CD4-positive, alpha-beta T cell (primary cell): Measurements from ENCODE around the gene CTRB1. TPM values are rescaled to one million over a fixed set of nuclear protein-coding genes. Genes with fewer than 3 reads are reported as not detected.

Source experiments
- ATAC-seq: fragments of 200-7000 bp; cut with Tn5 transposase; one replicate; pipeline ENCODE4 v1.10.0; 2022; ENCODE audit warnings: mild to moderate bottlenecking; ENCODE audit not compliant: poor library complexity
- CTCF ChIA-PET: fragments of 350-600 bp; sonication (Branson Sonifier 250); formaldehyde crosslinking; loops from one replicate; lab custom pipeline; 2021; ENCODE audit warnings: antibody characterized with exemption, inconsistent platforms; lab: Charles Lee
- POLR2A ChIA-PET: fragments of 350-600 bp; sonication (Branson Sonifier 250); formaldehyde crosslinking; loops from one replicate; lab custom pipeline; 2021; ENCODE audit warnings: antibody characterized with exemption, inconsistent platforms; lab: Charles Lee
- DNase-seq, 14 experiments: peaks; one replicate each; pipeline ENCODE4 v3.0.0-alpha.2; 2013 to 2020; ENCODE audit warnings: mixed read lengths in 2 of 14
- H3K27ac ChIP-seq, 2 donors: one replicate each; pipeline versions ENCODE4 v1.5.1 to v1.7.0; 2013; ENCODE audit warnings: low read length in 2 of 2, low read depth in 1 of 2, mild to moderate bottlenecking in 1 of 2
- H3K27me3 ChIP-seq, 2 experiments: 1 replicate in 1 of 2; 2 replicates in 1 of 2; pipeline versions ENCODE4 v1.6.1 to v1.7.0; 2013; ENCODE audit warnings: low read length in 2 of 2, control low read depth in 1 of 2, mild to moderate bottlenecking in 1 of 2, moderate library complexity in 1 of 2; ENCODE audit not compliant: insufficient read depth in 2 of 2, control insufficient read depth in 1 of 2
- H3K36me3 ChIP-seq: one replicate; pipeline ENCODE4 v1.6.1; 2013; ENCODE audit warnings: low read length, control low read depth; ENCODE audit not compliant: insufficient read depth
- H3K4me1 ChIP-seq: one replicate; pipeline ENCODE4 v1.6.1; 2013; ENCODE audit warnings: low read length, control low read depth; ENCODE audit not compliant: insufficient read depth
- H3K4me3 ChIP-seq: one replicate; pipeline ENCODE4 v1.5.1; 2013; ENCODE audit warnings: mild to moderate bottlenecking, low read length, moderate library complexity
- H3K9me3 ChIP-seq, 2 experiments: 1 replicate in 1 of 2; 2 replicates in 1 of 2; pipeline versions ENCODE4 v1.6.1 to v1.7.0; 2013; ENCODE audit warnings: low read length in 2 of 2, mild to moderate bottlenecking in 2 of 2, control low read depth in 1 of 2, moderate library complexity in 1 of 2; ENCODE audit not compliant: control insufficient read depth in 1 of 2, insufficient read depth in 1 of 2
- H3K27ac Mint-ChIP-seq: one replicate; pipeline ENCODE4 v1.8.0; 2020; ENCODE audit warnings: mixed read lengths
- H3K27me3 Mint-ChIP-seq: one replicate; pipeline ENCODE4 v1.8.0; 2021; ENCODE audit warnings: mixed read lengths
- H3K36me3 Mint-ChIP-seq: one replicate; pipeline ENCODE4 v1.8.0; 2021; ENCODE audit warnings: low read depth, mixed read lengths
- H3K4me1 Mint-ChIP-seq: one replicate; pipeline ENCODE4 v1.8.0; 2021; ENCODE audit warnings: low read depth, mixed read lengths
- H3K4me3 Mint-ChIP-seq: one replicate; pipeline ENCODE4 v1.8.0; 2020; ENCODE audit warnings: mild to moderate bottlenecking, mixed read lengths
- H3K9me3 Mint-ChIP-seq: one replicate; pipeline ENCODE4 v1.8.0; 2020; ENCODE audit warnings: mixed read lengths
- CTCF ChIP-seq: fragments of 200-600 bp; IDR thresholded peaks from one replicate; pipeline ENCODE4 v1.8.0; 2022; ENCODE audit warnings: antibody characterized with exemption, mild to moderate bottlenecking
- intact Hi-C, 2 experiments: fragments of 100-400 bp; cut with DNase I in 1 of 2; cut with micrococcal nuclease in 1 of 2; formaldehyde crosslinking; loops; one replicate each; pipeline versions ENCODE4 v1.15.1 to v1.9.0; 2023 to 2025; cut with DNase I, micrococcal nuclease
- total RNA-seq, 174 experiments: library from RNA in 2 of 174; stranded (reverse) in 2 of 174; gene quantifications; one replicate each; pipeline ENCODE4 v1.2.3 and lab custom pipeline; 2021 to 2026

The CTRB1 gene
- total RNA-seq, 2 experiments from 2014 or later = not detected

DNA sequence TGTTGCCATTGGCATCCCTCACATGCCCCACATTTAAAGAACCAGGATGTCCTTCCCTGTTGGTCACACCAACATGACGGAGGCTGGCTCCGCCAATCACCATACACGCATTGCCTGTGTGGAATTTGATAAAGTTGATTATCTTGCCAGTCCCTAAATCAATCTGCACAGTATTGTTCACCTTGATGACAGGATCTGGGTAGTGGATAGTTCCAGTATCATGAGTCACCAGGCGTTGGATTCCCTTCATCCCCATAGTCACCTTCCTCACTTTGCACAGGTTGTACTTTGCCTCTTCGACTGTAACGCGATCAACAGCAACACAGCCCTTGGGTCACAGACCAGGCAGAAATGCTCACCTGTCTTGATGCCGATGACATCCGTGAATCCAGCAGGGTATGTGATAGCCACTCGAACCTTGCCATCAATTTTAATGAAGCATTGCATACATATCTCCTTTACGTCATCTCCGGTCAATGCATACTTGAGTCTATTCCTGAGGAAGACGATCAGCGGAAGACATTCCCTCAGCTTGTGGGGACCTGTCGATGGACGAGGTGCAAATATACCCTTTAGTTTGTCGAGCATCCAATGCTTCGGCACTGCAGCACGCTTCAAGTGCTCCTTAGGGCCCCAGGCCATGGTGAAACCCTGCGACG is 26.1 kb upstream of the CTRB1 start:
- ChIA-PET POLR2A (no interaction called here), CTCF (no interaction called here)
- Mint-ChIP-seq H3K4me3 (no peak overlapping the region), H3K9me3 (no peaks in the 10 kb centered on the region), H3K36me3 (no peaks in the 10 kb centered on the region), H3K4me1 (no peaks in the 10 kb centered on the region), H3K27me3 (peaks cover 17% of the 10 kb centered on the region), H3K27ac (no peak overlapping the region)
- DNase-seq = no peak
- Histone ChIP-seq H3K27ac (no peak overlapping the region), H3K27me3 (peaks cover under 1 to 6% of the 10 kb centered on the region in 2 experiments), H3K9me3 (peaks cover 0 to 3% of the 10 kb centered on the region in 2 experiments), H3K36me3 (no peaks in the 10 kb centered on the region), H3K4me3 (no peak overlapping the region), H3K4me1 (no peaks in the 10 kb centered on the region)
- no peak for ATAC-seq
- no peak for TF ChIP-seq CTCF
- intact Hi-C loops = loop anchor here in 1 of 2 experiments (10.0 kb wide), 1 partner anchor 1982 kb away; no protein-coding TSS in a partner anchor

GRCh38 chr16:75193265-75193650 is 25.5 kb upstream of the CTRB1 start:
- POLR2A ChIA-PET = no interaction called here
- intact Hi-C loops = loop anchor here in 1 of 2 experiments (10.0 kb wide), 1 partner anchor 1982 kb away; no protein-coding TSS in a partner anchor

GRCh38 chr16:75193730-75194444 is 24.9 kb upstream of the CTRB1 start:
- DNase-seq = no peak
- intact Hi-C loops = loop anchor here in 1 of 2 experiments (10.0 kb wide), 1 partner anchor 1981 kb away; no protein-coding TSS in a partner anchor
- Mint-ChIP-seq H3K4me3 (no peak overlapping the region), H3K36me3 (no peaks in the 10 kb centered on the region), H3K4me1 (no peaks in the 10 kb centered on the region), H3K9me3 (no peaks in the 10 kb centered on the region), H3K27ac (no peak overlapping the region), H3K27me3 (peaks cover 25% of the 10 kb centered on the region)
- no peak for ATAC-seq
- Histone ChIP-seq H3K27me3 (peaks cover 4 to 7% of the 10 kb centered on the region in 2 experiments), H3K36me3 (no peaks in the 10 kb centered on the region), H3K9me3 (peaks cover 0 to 3% of the 10 kb centered on the region in 2 experiments), H3K4me3 (no peak overlapping the region), H3K4me1 (no peaks in the 10 kb centered on the region), H3K27ac (no peak overlapping the region)
- ChIA-PET POLR2A (no interaction called here), CTCF (no interaction called here)
- no peak for TF ChIP-seq CTCF

More at GRCh38 chr16:75193265-75193650, 25.5 kb upstream of the CTRB1 start:
- Mint-ChIP-seq H3K27me3 (peaks cover 22% of the 10 kb centered on the region), H3K4me3 (no peak overlapping the region), H3K36me3 (no peaks in the 10 kb centered on the region), H3K4me1 (no peaks in the 10 kb centered on the region), H3K9me3 (no peaks in the 10 kb centered on the region), H3K27ac (no peak overlapping the region)
- no peak for TF ChIP-seq CTCF
- DNase-seq (no peak), ATAC-seq (no peak)
- H3K27me3 ChIP-seq = peaks cover 4 to 7% of the 10 kb centered on the region in 2 experiments
- H3K27ac ChIP-seq = no peak overlapping the region
- no peaks in the 10 kb centered on the region for H3K36me3 ChIP-seq
- H3K4me3 ChIP-seq = no peak overlapping the region
- CTCF ChIA-PET = no interaction called here
- H3K9me3 ChIP-seq = peaks cover 0 to 3% of the 10 kb centered on the region in 2 experiments
- no peaks in the 10 kb centered on the region for H3K4me1 ChIP-seq
